CMK (cell line): Measurements from ENCODE around the gene ROPN1L.

Source experiments
- DNase-seq: peaks from one replicate; pipeline ENCODE4 v3.0.0-alpha.2; 2010; ENCODE audit warnings: low read depth

Gene ROPN1L

DNA sequence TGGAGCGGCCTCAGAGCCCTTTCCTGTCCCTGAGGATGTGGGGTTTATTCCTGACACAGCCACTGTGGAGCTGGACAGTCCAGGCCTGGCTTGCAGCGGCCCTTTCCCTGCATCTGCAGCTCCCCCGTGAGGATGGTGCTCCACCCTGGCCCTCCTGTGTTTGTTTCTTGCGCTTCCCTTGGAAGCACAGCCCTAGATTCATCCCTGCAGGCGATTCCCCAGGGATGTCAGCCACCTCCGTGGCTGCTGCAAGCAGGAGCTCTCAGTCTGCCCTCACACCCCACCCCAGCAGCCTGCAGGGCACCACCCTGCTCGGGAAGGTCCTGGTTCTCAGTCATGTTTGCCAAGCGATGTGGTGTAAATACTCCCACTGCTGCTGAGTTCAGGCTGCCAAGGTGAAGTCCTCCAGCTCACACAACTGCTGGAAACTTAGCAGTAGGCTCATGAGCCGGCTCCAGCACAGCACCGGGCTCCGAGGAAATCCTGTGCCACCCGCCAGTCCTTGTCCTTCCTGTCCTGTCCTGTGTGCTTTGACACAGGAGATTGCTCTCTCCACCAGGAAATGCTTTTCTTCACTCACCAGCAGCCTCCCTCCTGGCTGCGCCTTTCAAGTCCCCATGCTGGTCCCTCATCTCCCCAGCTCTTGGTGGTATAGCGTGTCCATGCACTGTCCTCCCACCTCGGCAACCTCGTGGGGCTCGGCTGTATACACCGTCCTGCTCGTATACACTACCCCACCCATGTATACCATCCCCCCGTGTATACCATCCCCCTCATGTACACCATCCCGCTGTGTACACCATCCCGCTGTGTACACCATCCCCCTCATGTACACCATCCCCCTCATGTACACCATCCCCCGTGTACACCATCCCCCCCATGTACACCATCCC, 16.2 kb downstream of the ROPN1L start:
- DNase-seq = no peak

- DNase-seq = no peak
These were observed 17.7 kb downstream of the ROPN1L start for GRCh38 chr5:10459080-10460055.

DNA sequence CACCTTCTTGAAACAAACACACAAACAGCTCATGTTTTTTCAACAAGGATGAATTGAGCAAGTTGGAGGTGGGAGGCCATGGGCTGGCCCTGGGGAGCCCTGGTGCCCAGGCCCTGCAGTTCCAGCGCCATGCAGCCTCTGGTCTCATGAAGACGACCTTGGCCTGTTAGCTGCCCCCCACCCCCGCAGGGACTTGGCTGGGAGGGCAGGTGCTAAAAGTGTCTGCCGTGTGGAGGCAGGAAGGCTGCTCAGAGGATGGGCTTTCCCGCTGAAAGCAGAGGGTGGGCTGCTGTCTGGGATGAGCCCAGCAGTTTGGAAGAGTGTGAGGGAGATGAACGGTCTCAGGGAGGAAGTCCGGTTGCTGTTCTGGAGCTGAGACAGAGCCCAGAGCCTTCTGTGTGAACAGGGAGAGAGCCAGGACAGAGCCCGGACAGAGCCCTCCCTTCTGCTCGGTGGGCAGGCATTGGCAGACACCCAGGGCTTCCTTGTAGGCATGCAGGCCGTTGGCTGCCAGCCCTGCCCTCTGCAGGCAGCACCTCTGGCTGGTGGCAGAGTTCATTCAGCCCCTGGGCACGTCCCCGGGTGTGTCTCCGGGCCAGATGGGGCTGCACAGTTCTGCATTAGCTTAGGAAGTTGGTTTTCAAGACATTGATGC, 18.7 kb downstream of the ROPN1L start:
- no peak for DNase-seq

DNA sequence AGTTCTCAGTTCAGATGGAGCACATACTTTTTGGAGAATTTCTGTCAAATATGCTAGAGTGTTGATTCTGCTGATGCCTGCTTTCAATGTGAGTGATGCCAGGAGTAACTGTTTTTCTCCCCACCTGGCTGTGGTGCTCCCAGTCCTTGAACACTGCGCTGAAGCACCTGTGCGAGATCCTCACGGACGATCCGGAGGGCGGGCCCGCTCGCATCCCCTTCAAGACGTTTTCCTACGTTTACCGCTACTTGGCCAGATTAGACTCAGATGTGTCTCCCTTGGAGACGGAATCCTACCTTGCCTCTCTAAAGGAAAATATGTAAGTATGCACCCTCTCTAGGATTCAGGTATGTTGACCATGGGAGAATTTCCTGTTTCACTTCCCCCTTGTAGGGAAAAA, 19.4 kb downstream of the ROPN1L start:
- DNase-seq = no peak

DNA sequence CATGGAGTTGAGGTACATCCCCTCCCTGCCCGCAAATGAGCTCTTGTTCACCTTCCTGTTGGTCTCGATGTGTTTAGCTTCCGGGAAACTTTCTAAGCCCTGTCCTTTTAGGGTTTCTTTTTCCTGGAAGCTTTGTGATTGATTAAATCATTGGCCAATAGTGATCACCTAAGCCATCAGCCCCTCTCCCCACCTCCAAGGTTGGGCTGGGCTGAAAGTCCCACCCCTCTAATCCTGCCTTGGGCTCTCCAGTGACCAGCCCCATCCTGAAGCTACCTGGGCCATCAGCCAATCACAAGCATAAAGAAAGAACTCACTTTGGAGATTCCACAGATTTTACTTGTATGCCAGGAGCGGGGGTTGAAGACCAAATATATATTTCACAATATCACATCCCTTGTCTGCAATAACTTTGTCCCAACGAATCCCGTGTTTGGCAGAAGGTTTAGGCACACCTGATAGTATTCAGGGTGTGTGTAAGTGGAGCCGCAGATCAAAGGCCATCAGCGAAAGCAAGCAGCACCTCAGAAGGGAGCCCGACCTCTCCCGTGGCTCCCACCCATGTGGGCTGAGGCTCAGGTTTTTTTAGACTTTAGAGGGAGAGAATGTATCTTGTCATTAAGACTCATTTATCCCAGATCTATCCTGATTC, 20.4 kb downstream of the ROPN1L start:
- DNase-seq = no peak

DNA sequence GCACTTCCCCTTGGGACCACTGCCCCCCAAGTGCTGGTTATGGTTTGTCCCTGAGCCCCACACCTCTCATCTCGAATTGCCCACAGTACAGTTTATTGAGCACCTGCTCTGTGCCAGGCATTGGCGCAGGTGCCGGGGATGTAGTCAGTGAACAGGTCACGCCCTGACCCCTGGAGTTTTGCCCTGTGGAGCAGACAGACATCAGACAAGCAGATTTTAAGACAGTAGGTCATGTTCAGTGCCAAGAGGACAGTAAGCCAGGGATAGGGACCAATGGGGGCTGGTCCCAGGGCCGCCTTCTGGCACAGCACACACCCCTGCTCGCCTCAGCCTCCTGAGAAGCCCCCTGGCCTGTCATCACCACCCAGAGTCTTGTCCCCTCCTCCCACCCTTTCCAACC, 21.9 kb downstream of the ROPN1L start:
- no peak for DNase-seq

DNA sequence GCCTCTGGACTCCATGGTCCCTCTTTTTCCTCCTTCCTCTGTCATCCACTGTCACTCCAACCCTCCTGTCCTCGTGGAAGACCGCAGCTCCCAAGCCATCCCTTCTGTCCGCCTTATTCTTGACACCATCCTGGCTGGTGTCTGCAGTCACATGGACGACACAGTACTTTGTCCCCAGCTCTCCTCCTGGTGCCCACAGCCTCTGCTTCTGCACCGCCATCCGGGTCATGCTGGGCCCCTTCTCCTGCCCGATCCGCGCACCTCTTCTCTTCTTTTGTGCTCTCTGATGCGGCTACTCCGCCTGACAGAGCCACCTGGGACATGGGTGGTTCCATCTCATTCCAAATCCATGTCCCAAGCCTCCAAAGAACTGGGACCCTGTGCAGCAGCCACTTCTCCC, 22.5 kb downstream of the ROPN1L start:
- DNase-seq = no peak

DNA sequence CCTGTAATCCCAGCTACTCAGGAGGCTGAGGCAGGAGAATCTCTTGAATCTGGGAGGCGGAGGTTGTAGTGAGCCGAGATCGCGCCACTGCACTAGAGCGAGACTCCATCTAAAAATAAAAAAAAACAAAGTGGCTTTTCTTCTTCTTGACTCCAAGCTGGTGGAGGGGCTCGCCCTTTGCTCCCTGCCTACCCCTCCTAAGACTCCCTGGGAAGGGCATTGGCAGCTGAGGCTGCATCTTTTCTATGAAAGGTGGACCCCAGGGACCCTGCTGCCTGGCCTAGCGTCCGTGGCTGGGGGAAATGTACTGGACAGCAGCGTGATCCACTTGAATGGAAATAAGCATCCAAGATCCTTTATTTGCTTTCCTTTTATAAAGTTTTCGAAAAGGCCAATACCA, 24.0 kb downstream of the ROPN1L start:
- DNase-seq = no peak

GRCh38 chr5:10466446-10467073, 24.9 kb downstream of the ROPN1L start:
- no peak for DNase-seq

GRCh38 chr5:10467281-10468198, 25.9 kb downstream of the ROPN1L start:
- no peak for DNase-seq

- DNase-seq = no peak
These were observed 26.6 kb downstream of the ROPN1L start for GRCh38 chr5:10468256-10468655.

- no peak for DNase-seq
These were observed 27.8 kb downstream of the ROPN1L start for GRCh38 chr5:10469253-10470050.

DNA sequence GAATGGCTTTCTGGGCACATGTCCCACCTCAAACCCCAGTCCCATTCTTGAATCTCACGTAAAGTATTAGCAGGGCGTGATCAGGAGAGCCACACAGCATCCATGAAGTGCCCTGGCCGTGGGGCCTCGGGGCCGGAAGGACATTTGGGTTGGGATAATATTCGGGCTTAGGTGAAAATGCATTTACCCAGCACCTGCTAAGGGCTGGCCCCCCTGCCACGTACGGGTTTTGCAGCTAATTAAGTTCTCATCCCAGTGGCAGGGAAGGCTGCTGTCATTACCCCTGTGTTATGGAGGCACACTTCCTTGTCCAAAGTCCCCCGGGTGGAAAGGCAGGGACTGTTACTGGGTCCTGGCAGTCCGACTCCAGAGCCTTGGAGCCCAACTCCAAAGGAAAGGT, 29.0 kb downstream of the ROPN1L start:
- DNase-seq = no peak

DNA sequence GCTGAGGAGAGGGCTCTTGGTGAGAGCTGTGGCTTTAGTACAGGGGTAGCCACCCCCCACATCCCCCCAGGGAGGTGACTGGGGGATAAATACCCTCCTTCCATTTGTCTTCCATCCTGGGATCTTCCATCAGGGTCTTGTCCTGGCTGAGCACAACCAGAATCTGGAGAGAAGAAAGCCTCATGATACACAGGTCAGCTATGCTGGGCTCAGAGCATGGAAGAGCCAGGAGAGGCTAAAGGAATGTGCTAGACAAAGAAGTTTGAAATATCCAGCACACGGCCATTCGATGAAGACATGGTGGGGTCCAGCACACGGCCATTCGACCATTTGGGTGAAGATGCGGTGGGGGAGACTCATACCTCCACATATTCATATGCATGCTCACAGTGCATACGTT, 30.0 kb downstream of the ROPN1L start:
- no peak for DNase-seq

GRCh38 chr5:10474521-10475075, 32.9 kb downstream of the ROPN1L start:
- DNase-seq = no peak

- DNase-seq = no peak
These were observed 34.4 kb downstream of the ROPN1L start for GRCh38 chr5:10475931-10476676.

DNA sequence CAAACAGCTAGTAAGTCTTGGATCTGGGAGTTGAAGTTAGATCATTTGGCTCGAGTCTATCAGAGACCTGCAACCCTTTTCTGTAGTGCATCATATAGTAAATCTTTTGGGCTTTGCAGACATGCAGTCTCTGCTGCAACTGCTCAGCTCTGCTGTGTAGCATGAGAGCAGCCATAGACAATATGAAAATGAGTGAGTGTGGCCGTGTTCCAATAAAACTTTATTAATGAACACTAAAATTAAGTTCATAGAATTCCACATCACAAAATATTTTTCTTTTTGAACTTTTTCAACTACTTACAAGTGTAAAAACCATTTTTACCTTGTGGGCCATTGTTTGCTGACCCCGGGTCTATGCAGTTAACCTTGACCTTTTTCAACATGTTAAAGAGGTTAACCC, 35.2 kb downstream of the ROPN1L start:
- no peak for DNase-seq

DNA sequence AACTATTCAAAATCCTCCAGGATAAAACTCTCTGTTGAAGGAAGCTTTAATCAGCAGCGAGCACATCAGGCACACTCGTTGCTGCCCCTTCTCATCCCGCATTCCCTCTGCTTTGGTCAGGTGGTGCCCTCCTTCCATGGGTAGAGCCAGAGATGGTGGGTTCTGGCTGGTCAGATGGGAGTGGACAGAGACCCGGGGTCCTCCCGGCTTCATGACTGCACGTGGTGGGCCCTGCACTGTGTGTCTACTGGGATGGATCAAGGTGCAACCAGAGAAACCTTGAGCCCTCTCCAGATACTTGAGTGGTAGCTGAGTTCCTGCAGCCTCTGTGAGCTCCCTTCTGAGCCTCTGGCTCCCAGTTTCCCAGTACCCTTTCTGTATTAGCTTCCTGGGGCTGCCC, 36.3 kb downstream of the ROPN1L start:
- no peak for DNase-seq
